Spleen (tissue), 11 donors: Measurements from ENCODE around the gene EDN3. TPM values are rescaled to one million over a fixed set of nuclear protein-coding genes. Genes with fewer than 3 reads are reported as not detected.

Experiments used
- DNase-seq: peaks from one replicate; pipeline ENCODE4 v3.0.0-alpha.2; 2020
- H3K27ac ChIP-seq, 8 donors: fragments of 200-600 bp; sonication (generic) in 7 of 8; 1 replicate in 4 of 8; 2 replicates in 4 of 8; pipeline versions ENCODE4 v1.5.0 to v1.8.0; 2016 to 2021; ENCODE audit warnings: inconsistent platforms in 4 of 8, mild to moderate bottlenecking in 4 of 8, moderate library complexity in 1 of 8
- H3K27me3 ChIP-seq, 7 donors: fragments of 200-600 bp; sonication (generic) in 6 of 7; replicated peaks in 1 of 7; 1 replicate in 4 of 7; 2 replicates in 3 of 7; pipeline versions ENCODE4 v1.5.0 to v1.8.0; 2016 to 2021; ENCODE audit warnings: inconsistent platforms in 3 of 7, mild to moderate bottlenecking in 1 of 7
- H3K36me3 ChIP-seq, 6 donors: fragments of 200-600 bp; sonication (generic) in 5 of 6; 1 replicate in 4 of 6; 2 replicates in 2 of 6; pipeline versions ENCODE4 v1.5.0 to v1.8.0; 2016 to 2021; ENCODE audit warnings: inconsistent platforms in 2 of 6
- H3K4me1 ChIP-seq, 6 donors: fragments of 200-600 bp; sonication (generic) in 5 of 6; 1 replicate in 3 of 6; 2 replicates in 3 of 6; pipeline versions ENCODE4 v1.5.0 to v1.8.0; 2016 to 2021; ENCODE audit warnings: inconsistent platforms in 3 of 6
- H3K4me3 ChIP-seq, 8 donors: fragments of 200-600 bp; sonication (generic) in 7 of 8; 1 replicate in 4 of 8; 2 replicates in 4 of 8; pipeline versions ENCODE4 v1.5.0 to v1.8.0; 2016 to 2021; ENCODE audit warnings: inconsistent platforms in 4 of 8, mild to moderate bottlenecking in 4 of 8, moderate library complexity in 2 of 8
- H3K9me3 ChIP-seq, 8 donors: fragments of 200-600 bp; sonication (generic) in 7 of 8; 1 replicate in 4 of 8; 2 replicates in 4 of 8; pipeline versions ENCODE4 v1.5.0 to v1.8.0; 2016 to 2021; ENCODE audit warnings: inconsistent platforms in 4 of 8
- CTCF ChIP-seq, 11 experiments: fragments of 200-600 bp in 7 of 11; fragments of 450-650 bp in 4 of 11; sonication (generic) in 4 of 11; IDR thresholded peaks in 8 of 11; conservative IDR thresholded peaks in 3 of 11; 1 replicate in 7 of 11; 2 replicates in 4 of 11; pipeline versions ENCODE4 v1.4.0 to v1.8.0; 2016 to 2021; ENCODE audit warnings: antibody characterized with exemption in 11 of 11, inconsistent platforms in 4 of 11, mild to moderate bottlenecking in 1 of 11
- POLR2A ChIP-seq, 3 donors: fragments of 450-650 bp; IDR thresholded peaks; one replicate each; pipeline ENCODE4 v1.5.1; 2017; ENCODE audit warnings: antibody characterized with exemption in 3 of 3, mild to moderate bottlenecking in 1 of 3
- POLR2AphosphoS5 ChIP-seq, 3 donors: sonication (generic); formaldehyde crosslinking; IDR thresholded peaks; one replicate each; pipeline ENCODE4 v1.5.1; 2017; ENCODE audit warnings: antibody characterized with exemption in 3 of 3
- WGBS, 5 donors: extraction: QIAGEN DNeasy Blood & Tissue Kit in 3 of 5; methylation state at CpG; one replicate each; pipeline versions ENCODE4 v1.1.5 to v1.1.7; 2013 to 2018; 5-methylcytosine and 5-hydroxymethylcytosine counted together
- intact Hi-C: fragments of 100-400 bp; cut with DNase I; formaldehyde crosslinking; loops from one replicate; pipeline ENCODE4 v1.15.0; 2023; ENCODE audit warnings: low total_unique reads
- polyA plus RNA-seq, 3 donors: library from polyadenylated mRNA; stranded (reverse); fragments of 200-250 nt; gene quantifications; one replicate each; pipeline ENCODE4 v1.2.1, GENCODE V29; 2013
- total RNA-seq, 7 donors: library from RNA; depleted of rRNA in 3 of 7; stranded (reverse); fragments of >200 nt in 3 of 7; fragmentation: NEBNext Ultra II Directional in 4 of 7; extraction: Animal tissue kit (Norgen Biotek cat#: 25700) in 4 of 7; gene quantifications; one replicate each; pipeline versions ENCODE4 v1.1.0 to v1.2.1, GENCODE V29; 2016 to 2021
- donor health status: healthy with polysubstance abuse.
- donor health status: DM: no; HTN: no; CAD: no; lungs with moderate emphysema.
- donor health status: DM: no; HTN: no; CAD: no.
- donor health status: Bipolar disorder and iron deficiency.
- donor health status: healthy.
- donor health status: DM: no; HTN: no; CAD: no.
- donor health status: DM: yes; HTN: yes; CAD: no.

EDN3 gene
- total and polyA plus RNA-seq, 10 donors, result 1.6 to 13.6 (median 6.1) TPM

DNA sequence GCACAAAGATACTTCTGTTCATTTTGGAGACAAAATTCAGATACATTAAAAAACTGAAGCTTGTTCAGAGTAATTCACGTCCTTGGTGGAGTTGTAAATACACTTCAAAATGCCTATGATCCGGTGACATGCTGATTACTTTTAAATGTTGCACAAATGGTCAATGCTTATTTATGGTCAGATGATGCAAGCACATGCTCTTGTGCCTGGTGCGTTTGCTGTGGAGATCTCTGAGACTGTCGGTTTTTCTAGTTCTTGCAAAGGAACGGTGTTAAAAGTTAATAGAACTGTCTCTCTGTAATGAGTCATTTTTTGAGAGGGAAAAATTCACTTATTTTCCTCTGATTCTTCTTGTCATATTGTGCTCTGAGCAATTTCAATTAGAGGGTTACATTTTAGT is 45.2 kb upstream of the EDN3 start:
- TF ChIP-seq POLR2A (IDR thresholded peaks at IDR 0.05), result no peak
- no peak for TF ChIP-seq POLR2AphosphoS5 (IDR thresholded peaks at IDR 0.05)
- no peak for TF ChIP-seq CTCF (IDR thresholded peaks at IDR 0.05 in 8 of 11, conservative IDR thresholded peaks at IDR 0.05 in 3 of 11)
- peaks cover 0 to 16% (median 0%) of the 10 kb centered on the region in 6 donors for H3K36me3 ChIP-seq
- WGBS, 5 donors, result 65 to 86% (median 85%) methylated on average over 5 of the region's 5 CpGs
- peaks cover 0 to 44% (median 11%) of the 10 kb centered on the region in 6 donors for H3K4me1 ChIP-seq
- H3K27me3 ChIP-seq, result no peaks in the 10 kb centered on the region
- peaks cover 0 to 4% (median 0%) of the 10 kb centered on the region in 8 donors for H3K9me3 ChIP-seq
- no peak overlapping the region for H3K4me3 ChIP-seq
- intact Hi-C loops, result loop anchor here (10.0 kb wide), 1 partner anchor 150 kb away; no protein-coding TSS in a partner anchor
- no peak overlapping the region for H3K27ac ChIP-seq
- DNase-seq, result no peak

GRCh38 chr20:59258221-59258621 is 42.2 kb upstream of the EDN3 start:
- DNase-seq, result no peak
- Histone ChIP-seq H3K4me3 (no peak overlapping the region), H3K4me1 (peaks cover 0 to 37% (median 9%) of the 10 kb centered on the region in 6 donors), H3K9me3 (no peaks in the 10 kb centered on the region), H3K27ac (no peak overlapping the region), H3K27me3 (peaks cover 0 to 4% (median 0%) of the 10 kb centered on the region in 7 donors), H3K36me3 (peaks cover 0 to 6% (median 0%) of the 10 kb centered on the region in 6 donors)
- TF ChIP-seq POLR2AphosphoS5 (IDR thresholded peaks at IDR 0.05) (no peak), POLR2A (IDR thresholded peaks at IDR 0.05) (no peak), CTCF (IDR thresholded peaks at IDR 0.05 in 8 of 11, conservative IDR thresholded peaks at IDR 0.05 in 3 of 11) (no peak)
- intact Hi-C loops, result loop anchor here (10.0 kb wide), 1 partner anchor 147 kb away; no protein-coding TSS in a partner anchor
- 16 to 27% (median 22%) methylated on average over 2 of the region's 2 CpGs for WGBS, 5 donors

GRCh38 chr20:59259946-59260345 is 40.5 kb upstream of the EDN3 start:
- DNase-seq, result no peak
- Histone ChIP-seq H3K4me3 (no peak overlapping the region), H3K9me3 (no peaks in the 10 kb centered on the region), H3K4me1 (peaks cover 0 to 20% (median 4%) of the 10 kb centered on the region in 6 donors), H3K36me3 (peaks cover 0 to 4% (median 0%) of the 10 kb centered on the region in 6 donors), H3K27ac (no peak overlapping the region), H3K27me3 (peaks cover 0 to 6% (median 0%) of the 10 kb centered on the region in 7 donors)
- intact Hi-C loops, result loop anchor here (10.0 kb wide), 1 partner anchor 145 kb away; no protein-coding TSS in a partner anchor
- TF ChIP-seq POLR2A (IDR thresholded peaks at IDR 0.05) (no peak), POLR2AphosphoS5 (IDR thresholded peaks at IDR 0.05) (no peak), CTCF (IDR thresholded peaks at IDR 0.05 in 8 of 11, conservative IDR thresholded peaks at IDR 0.05 in 3 of 11) (no peak)
- 64 to 80% (median 71%) methylated on average over 2 of the region's 2 CpGs for WGBS, 5 donors

- H3K36me3 ChIP-seq, result no peaks in the 10 kb centered on the region
- intact Hi-C loops, result no loop called here
- TF ChIP-seq POLR2A (IDR thresholded peaks at IDR 0.05) (no peak), POLR2AphosphoS5 (IDR thresholded peaks at IDR 0.05) (no peak), CTCF (IDR thresholded peaks at IDR 0.05 in 8 of 11, conservative IDR thresholded peaks at IDR 0.05 in 3 of 11) (no peak)
- H3K27me3 ChIP-seq, result peaks cover 0 to 15% (median 0%) of the 10 kb centered on the region in 7 donors
- peaks cover 0 to 13% (median 0%) of the 10 kb centered on the region in 6 donors for H3K4me1 ChIP-seq
- no peak overlapping the region for H3K4me3 ChIP-seq
- H3K27ac ChIP-seq, result no peak overlapping the region
- no peak for DNase-seq
- H3K9me3 ChIP-seq, result no peaks in the 10 kb centered on the region
These were observed 35.1 kb upstream of the EDN3 start for GRCh38 chr20:59265298-59265697.
